ENCODE measurements around the gene SLC39A6.

GRCh38 chr18:36112302-36112701 is 16.8 kb downstream of the SLC39A6 start:
- TF ChIP-seq CTCF (IDR thresholded peaks at IDR 0.05), result no peak
- TF ChIP-seq POLR2A (IDR thresholded peaks at IDR 0.05), result no peak

Data from esophagus squamous epithelium (tissue), 4 donors.